ENCODE results near the gene ZCCHC3. TPM values are rescaled to one million over a fixed set of nuclear protein-coding genes. Genes with fewer than 3 reads are reported as not detected.
"Not testable (repeated sequence)": the region's sequence is repeated elsewhere in the genome, so short reads cannot be mapped to it uniquely, and the experiment has no call there.

The ZCCHC3 gene
- total RNA-seq, 2 donors from 2014 or later = 13.7 to 15.6 TPM

DNA sequence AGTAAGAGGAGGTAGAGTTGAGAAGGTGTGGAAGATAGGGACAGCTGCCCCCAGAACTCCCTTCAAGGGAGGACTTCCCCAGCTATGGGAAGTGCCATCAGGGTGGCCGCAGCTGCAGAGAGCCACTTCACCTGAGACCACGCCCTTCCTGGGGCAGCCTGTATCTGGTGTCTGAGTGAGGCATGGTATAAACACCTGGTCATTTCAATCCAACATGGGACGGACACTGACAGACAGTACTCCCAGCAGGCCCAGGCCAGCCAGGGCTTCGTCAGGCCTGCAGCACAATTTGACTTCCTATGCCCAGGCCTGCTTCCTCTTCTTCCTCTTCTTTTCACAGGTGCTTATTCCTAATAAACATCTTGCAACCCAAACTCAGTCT is 32.5 kb downstream of the ZCCHC3 start:
- Histone ChIP-seq H3K9me3 (no peaks in the 10 kb centered on the region), H3K27ac (no peak overlapping the region), H3K4me1 (no peaks in the 10 kb centered on the region), H3K4me3 (no peak overlapping the region), H3K9ac (ENCODE audit: low read depth in 2 of 2, low read length in 2 of 2) (no peak overlapping the region), H3K36me3 (no peaks in the 10 kb centered on the region), H3K27me3 (no peaks in the 10 kb centered on the region)
- TF ChIP-seq, protein P1, sequence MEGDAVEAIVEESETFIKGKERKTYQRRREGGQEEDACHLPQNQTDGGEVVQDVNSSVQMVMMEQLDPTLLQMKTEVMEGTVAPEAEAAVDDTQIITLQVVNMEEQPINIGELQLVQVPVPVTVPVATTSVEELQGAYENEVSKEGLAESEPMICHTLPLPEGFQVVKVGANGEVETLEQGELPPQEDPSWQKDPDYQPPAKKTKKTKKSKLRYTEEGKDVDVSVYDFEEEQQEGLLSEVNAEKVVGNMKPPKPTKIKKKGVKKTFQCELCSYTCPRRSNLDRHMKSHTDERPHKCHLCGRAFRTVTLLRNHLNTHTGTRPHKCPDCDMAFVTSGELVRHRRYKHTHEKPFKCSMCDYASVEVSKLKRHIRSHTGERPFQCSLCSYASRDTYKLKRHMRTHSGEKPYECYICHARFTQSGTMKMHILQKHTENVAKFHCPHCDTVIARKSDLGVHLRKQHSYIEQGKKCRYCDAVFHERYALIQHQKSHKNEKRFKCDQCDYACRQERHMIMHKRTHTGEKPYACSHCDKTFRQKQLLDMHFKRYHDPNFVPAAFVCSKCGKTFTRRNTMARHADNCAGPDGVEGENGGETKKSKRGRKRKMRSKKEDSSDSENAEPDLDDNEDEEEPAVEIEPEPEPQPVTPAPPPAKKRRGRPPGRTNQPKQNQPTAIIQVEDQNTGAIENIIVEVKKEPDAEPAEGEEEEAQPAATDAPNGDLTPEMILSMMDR (IDR thresholded peaks at IDR 0.05) = no peak
- DNase-seq = no peak
- intact Hi-C loops (cut with DNase I) = loop anchor here (5.0 to 10.0 kb wide), 2 partner anchors 55 to 123 kb away; no protein-coding TSS in a partner anchor

DNA sequence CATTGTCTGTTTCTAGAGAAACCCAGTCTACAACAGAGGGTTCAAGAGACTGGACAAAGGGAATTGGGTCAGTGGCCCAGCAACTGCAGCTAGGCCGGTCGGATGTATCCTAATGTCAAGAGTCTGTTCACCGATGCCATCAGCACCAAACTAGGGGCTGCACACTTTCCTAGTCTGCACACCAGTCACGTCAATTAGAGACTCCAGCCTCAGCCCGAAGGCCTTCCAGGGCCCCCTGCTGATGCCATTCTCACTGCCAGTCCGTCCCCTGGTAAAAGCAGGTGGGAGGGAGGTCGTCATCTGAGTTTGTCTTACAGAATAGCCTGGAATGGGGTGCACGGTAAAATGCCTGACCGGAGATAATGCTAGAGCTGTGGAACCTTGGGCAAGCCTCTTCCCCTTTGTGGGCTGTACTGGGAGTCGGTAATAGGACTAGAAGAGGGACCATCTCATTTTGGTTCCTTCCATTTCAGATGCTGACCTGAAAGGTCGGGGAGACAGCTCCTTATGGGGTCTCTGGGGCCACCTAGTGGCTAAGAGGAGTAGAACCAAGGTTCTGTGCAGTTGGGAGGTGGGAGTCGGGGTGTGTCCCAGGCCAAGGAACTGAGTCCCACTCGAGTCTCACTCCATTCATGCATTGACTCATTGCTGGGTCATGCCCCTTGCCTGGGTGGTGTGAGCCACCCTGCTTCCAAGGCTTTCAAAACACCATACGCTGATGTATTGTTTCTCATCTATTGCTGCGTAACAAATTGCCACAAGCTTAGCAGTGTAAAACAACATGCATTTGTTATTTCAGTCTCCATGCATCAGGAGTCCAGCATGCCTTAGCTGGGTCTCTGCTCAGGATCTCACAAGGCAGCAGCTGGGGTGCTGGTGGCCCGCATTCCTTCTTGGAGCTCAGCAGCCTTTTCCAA is 33.1 kb downstream of the ZCCHC3 start:
- TF ChIP-seq, protein P1 (IDR thresholded peaks at IDR 0.05) = peak; percentile 77
- Histone ChIP-seq H3K27ac (no peak overlapping the region), H3K4me3 (no peak overlapping the region), H3K9me3 (no peaks in the 10 kb centered on the region), H3K36me3 (no peaks in the 10 kb centered on the region), H3K9ac (ENCODE audit: low read depth in 2 of 2, low read length in 2 of 2) (no peak overlapping the region), H3K27me3 (no peaks in the 10 kb centered on the region), H3K4me1 (no peaks in the 10 kb centered on the region)
- intact Hi-C loops (cut with DNase I) = loop anchor here (5.0 kb wide), 1 partner anchor 123 kb away; no protein-coding TSS in a partner anchor
- DNase-seq = no peak

DNA sequence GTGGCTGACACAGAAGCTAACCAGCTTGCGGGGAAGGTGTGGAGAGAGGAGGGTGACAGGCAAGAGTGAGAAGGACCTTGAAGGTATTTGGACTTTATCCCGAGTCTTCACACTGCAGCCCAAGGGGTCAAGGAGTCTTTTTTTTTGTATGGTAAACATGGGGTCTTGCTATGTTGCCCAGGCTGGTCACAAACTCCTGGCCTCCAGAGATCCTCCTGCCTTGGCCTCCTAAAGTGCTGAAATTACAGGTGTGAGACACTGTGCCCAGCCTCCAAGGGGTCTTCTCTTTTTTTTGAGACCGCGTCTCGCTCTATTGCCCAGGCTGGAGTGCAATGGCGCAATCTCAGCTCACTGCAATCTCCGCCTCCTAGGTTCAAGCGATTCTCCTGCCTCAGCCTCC is 37.2 kb downstream of the ZCCHC3 start:
- H3K27me3 ChIP-seq = no peaks in the 10 kb centered on the region
- TF ChIP-seq, protein P1 (IDR thresholded peaks at IDR 0.05) = no peak
- H3K9ac ChIP-seq (ENCODE audit: low read depth in 2 of 2, low read length in 2 of 2) = no peak overlapping the region
- H3K4me1 ChIP-seq = no peaks in the 10 kb centered on the region
- DNase-seq = no peak
- no peaks in the 10 kb centered on the region for H3K36me3 ChIP-seq
- intact Hi-C loops (cut with DNase I) = loop anchor here (5.0 kb wide), 1 partner anchor 127 kb away; no protein-coding TSS in a partner anchor
- H3K9me3 ChIP-seq = no peaks in the 10 kb centered on the region
- no peak overlapping the region for H3K4me3 ChIP-seq
- no peak overlapping the region for H3K27ac ChIP-seq

DNA sequence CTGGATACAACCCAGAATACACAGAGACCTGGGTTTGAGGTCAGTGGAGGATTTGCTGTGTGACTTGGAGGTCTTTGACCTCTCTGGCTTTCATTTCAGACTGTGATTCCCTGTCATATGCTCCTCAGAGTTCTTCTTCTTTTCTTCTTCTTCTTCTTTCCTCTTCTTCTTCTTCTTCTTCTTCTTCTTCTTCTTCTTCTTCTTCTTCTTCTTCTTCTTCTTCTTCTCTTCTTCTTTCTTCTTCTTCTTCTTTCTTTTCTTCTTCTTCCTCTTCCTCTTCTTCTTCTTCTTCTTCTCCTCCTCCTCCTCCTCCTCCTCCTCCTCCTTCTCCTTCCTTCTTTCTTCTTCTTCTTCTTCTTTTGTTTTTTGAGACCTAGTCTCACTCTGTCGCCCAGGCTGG is 38.7 kb downstream of the ZCCHC3 start:
- H3K9me3 ChIP-seq; H3K27ac ChIP-seq; H3K4me3 ChIP-seq; H3K36me3 ChIP-seq; H3K9ac ChIP-seq (ENCODE audit: low read depth in 2 of 2, low read length in 2 of 2); intact Hi-C loops (cut with DNase I); DNase-seq; H3K4me1 ChIP-seq; H3K27me3 ChIP-seq: not testable (repeated sequence)

DNA sequence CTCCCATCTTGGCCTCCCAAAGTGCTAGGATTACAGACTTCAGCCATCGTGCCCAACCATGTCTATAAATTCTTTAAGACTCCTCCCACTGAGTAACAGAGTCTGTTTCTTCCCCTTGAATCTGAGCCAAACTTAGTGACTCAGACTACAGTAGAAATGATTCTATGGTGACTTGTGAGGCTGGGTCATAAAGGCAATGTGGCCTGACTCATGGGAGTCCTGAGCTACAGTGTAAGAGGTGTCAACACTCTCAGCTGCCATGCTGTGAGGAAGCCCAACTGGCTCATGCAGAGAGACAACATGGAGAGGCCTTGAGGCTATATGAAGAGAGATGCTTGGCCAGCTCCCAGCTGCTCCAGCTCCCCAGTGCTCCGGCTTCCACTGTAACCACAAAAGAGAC is 44.3 kb downstream of the ZCCHC3 start:
- H3K9ac ChIP-seq (ENCODE audit: low read depth in 2 of 2, low read length in 2 of 2) = no peak overlapping the region
- intact Hi-C loops (cut with DNase I) = no loop called here
- H3K4me3 ChIP-seq = no peak overlapping the region
- TF ChIP-seq, protein P1 (IDR thresholded peaks at IDR 0.05) = no peak
- no peaks in the 10 kb centered on the region for H3K36me3 ChIP-seq
- H3K27me3 ChIP-seq = no peaks in the 10 kb centered on the region
- no peaks in the 10 kb centered on the region for H3K4me1 ChIP-seq
- no peak overlapping the region for H3K27ac ChIP-seq
- DNase-seq = peak; percentile 43
- no peaks in the 10 kb centered on the region for H3K9me3 ChIP-seq

DNA sequence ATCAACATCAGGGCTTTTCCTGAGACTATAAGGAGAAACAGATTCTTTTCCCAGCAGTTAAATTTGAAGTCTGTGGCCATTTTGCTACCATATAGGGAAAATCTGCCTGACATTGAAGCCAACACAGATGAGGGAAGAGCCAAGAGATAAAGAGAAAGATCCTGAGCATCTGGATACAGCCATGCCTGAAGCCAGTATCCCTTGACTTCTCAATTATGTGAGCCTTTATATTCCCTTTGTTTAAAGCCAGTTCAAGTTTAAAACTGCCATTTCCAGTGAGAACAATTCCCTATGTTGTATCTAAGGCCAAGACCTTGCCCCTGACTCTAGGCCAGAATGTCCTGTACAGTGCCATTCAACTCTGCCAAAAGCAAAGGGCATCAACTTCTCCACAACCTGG is 45.7 kb downstream of the ZCCHC3 start:
- no peak overlapping the region for H3K4me3 ChIP-seq
- no peaks in the 10 kb centered on the region for H3K9me3 ChIP-seq
- no peak for DNase-seq
- TF ChIP-seq, protein P1 (IDR thresholded peaks at IDR 0.05) = no peak
- no peak overlapping the region for H3K27ac ChIP-seq
- intact Hi-C loops (cut with DNase I) = no loop called here
- H3K9ac ChIP-seq (ENCODE audit: low read depth in 2 of 2, low read length in 2 of 2) = no peak overlapping the region
- no peaks in the 10 kb centered on the region for H3K36me3 ChIP-seq
- no peaks in the 10 kb centered on the region for H3K27me3 ChIP-seq
- no peaks in the 10 kb centered on the region for H3K4me1 ChIP-seq

Data from colonic mucosa (tissue), 4 donors.